Ascending aorta (tissue), 2 donors: Measurements from ENCODE around the gene TBC1D4. TPM values are rescaled to one million over a fixed set of nuclear protein-coding genes. Genes with fewer than 3 reads are reported as not detected.

Experiments used
- DNase-seq, 2 donors: peaks; one replicate each; pipeline ENCODE4 v3.0.0-alpha.2; 2019; ENCODE audit warnings: low spot score in 2 of 2
- H3K27ac ChIP-seq, 2 donors: fragments of 200-600 bp; sonication (generic); one replicate each; pipeline ENCODE4 v1.5.1; 2016 to 2017; ENCODE audit warnings: mild to moderate bottlenecking in 1 of 2
- H3K27me3 ChIP-seq: fragments of 200-600 bp; sonication (generic); one replicate; pipeline ENCODE4 v1.5.1; 2017
- H3K36me3 ChIP-seq, 2 donors: fragments of 200-600 bp; sonication (generic); one replicate each; pipeline ENCODE4 v1.5.1; 2016
- H3K4me1 ChIP-seq, 2 donors: fragments of 200-600 bp; sonication (generic); one replicate each; pipeline ENCODE4 v1.5.1; 2016 to 2017; ENCODE audit warnings: mild to moderate bottlenecking in 1 of 2
- H3K4me3 ChIP-seq, 2 donors: fragments of 200-600 bp; sonication (generic); one replicate each; pipeline ENCODE4 v1.5.1; 2016 to 2017; ENCODE audit warnings: mild to moderate bottlenecking in 1 of 2
- H3K9me3 ChIP-seq, 2 donors: fragments of 200-600 bp; sonication (generic); one replicate each; pipeline ENCODE4 v1.5.1; 2016
- CTCF ChIP-seq, 3 experiments: fragments of 200-600 bp in 2 of 3; fragments of 450-650 bp in 1 of 3; sonication (generic) in 2 of 3; IDR thresholded peaks; one replicate each; pipeline ENCODE4 v1.5.1; 2016 to 2019; ENCODE audit warnings: antibody characterized with exemption in 3 of 3, mild to moderate bottlenecking in 1 of 3, moderate library complexity in 1 of 3
- intact Hi-C: fragments of 100-400 bp; cut with DNase I; formaldehyde crosslinking; loops from one replicate; pipeline ENCODE4 v1.15.1; 2023
- total RNA-seq: library from RNA; depleted of rRNA; stranded (reverse); fragments of >200 nt; gene quantifications from one replicate; pipeline ENCODE4 v1.1.0, GENCODE V29; 2016

The TBC1D4 gene
- total RNA-seq, 1 donor from 2014 or later, result 9.5 TPM

DNA sequence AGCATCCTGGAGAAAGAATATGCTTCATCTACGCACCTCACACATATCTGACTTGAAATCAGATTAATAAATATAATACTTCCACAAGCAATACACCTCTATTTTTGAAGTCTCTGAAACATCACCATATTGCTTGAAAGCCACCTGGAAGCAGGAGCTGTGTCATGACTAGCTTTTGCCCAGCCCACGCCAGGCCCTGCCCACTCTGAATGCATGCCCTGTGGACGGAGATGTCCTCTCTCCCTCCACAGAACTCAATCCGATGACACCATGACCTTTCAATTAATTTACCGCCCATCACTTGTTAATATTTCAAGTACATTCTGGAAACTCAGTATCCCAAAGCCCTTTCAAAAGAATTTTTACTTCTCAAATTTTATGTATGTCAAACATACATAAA lies 108.0 kb downstream of the TBC1D4 start:
- no peak for TF ChIP-seq CTCF (IDR thresholded peaks at IDR 0.05)

GRCh38 chr13:75372923-75373841 lies 108.8 kb downstream of the TBC1D4 start:
- H3K27me3 ChIP-seq, result no peaks in the 10 kb centered on the region
- H3K4me3 ChIP-seq, result no peak overlapping the region
- no peak overlapping the region for H3K27ac ChIP-seq
- no peak for TF ChIP-seq CTCF (IDR thresholded peaks at IDR 0.05)
- no peaks in the 10 kb centered on the region for H3K4me1 ChIP-seq
- intact Hi-C loops, result loop anchor here (1.0 to 5.0 kb wide), 2 partner anchors 109 to 174 kb away; partner anchors contain the start of genes TBC1D4 and UCHL3
- no peaks in the 10 kb centered on the region for H3K36me3 ChIP-seq
- no peaks in the 10 kb centered on the region for H3K9me3 ChIP-seq
- DNase-seq, result no peak

More for the DNA sequence above, 108.0 kb downstream of the TBC1D4 start:
- Histone ChIP-seq H3K4me3 (no peak overlapping the region), H3K27me3 (no peaks in the 10 kb centered on the region), H3K36me3 (no peaks in the 10 kb centered on the region), H3K9me3 (no peaks in the 10 kb centered on the region), H3K4me1 (no peaks in the 10 kb centered on the region), H3K27ac (no peak overlapping the region)
- intact Hi-C loops, result loop anchor here (5.0 kb wide), 1 partner anchor 173 kb away; the partner anchor contains the start of gene UCHL3
- no peak for DNase-seq

GRCh38 chr13:75372517-75372916 lies 109.5 kb downstream of the TBC1D4 start:
- H3K4me1 ChIP-seq, result no peaks in the 10 kb centered on the region
- DNase-seq, result no peak
- H3K4me3 ChIP-seq, result no peak overlapping the region
- intact Hi-C loops, result loop anchor here (1.0 to 5.0 kb wide), 2 partner anchors 110 to 175 kb away; partner anchors contain the start of genes TBC1D4 and UCHL3
- no peaks in the 10 kb centered on the region for H3K9me3 ChIP-seq
- H3K27ac ChIP-seq, result no peak overlapping the region
- no peaks in the 10 kb centered on the region for H3K36me3 ChIP-seq
- H3K27me3 ChIP-seq, result no peaks in the 10 kb centered on the region
- TF ChIP-seq CTCF (IDR thresholded peaks at IDR 0.05), result peak; percentile 49 to 73 (median 72)

DNA sequence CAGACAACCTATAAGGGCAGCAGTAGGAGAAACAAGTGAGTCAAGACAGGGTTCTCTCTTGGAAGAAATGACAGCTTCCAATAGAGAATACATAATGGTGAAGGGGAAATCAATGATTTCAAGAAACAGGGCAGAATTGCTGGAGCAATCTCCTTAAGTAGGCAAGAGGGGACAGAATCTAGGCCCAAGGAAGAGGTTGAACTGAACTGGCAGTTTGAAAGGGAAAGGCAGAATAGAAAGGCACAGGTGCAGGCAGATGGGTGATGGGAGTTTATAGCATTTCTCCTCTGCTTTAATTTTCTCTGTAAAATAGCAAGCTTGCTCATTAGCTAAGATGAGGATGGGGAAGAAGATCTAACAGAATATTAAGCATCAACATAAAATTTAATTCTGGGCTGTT lies 110.8 kb downstream of the TBC1D4 start:
- no peaks in the 10 kb centered on the region for H3K4me1 ChIP-seq
- H3K9me3 ChIP-seq, result no peaks in the 10 kb centered on the region
- TF ChIP-seq CTCF (IDR thresholded peaks at IDR 0.05), result no peak
- no peak overlapping the region for H3K4me3 ChIP-seq
- H3K36me3 ChIP-seq, result no peaks in the 10 kb centered on the region
- no peaks in the 10 kb centered on the region for H3K27me3 ChIP-seq
- no peak overlapping the region for H3K27ac ChIP-seq
- DNase-seq, result no peak
- intact Hi-C loops, result loop anchor here (5.0 kb wide), 1 partner anchor 176 kb away; the partner anchor contains the start of gene UCHL3

- no peaks in the 10 kb centered on the region for H3K4me1 ChIP-seq
- no peak overlapping the region for H3K27ac ChIP-seq
- H3K4me3 ChIP-seq, result no peak overlapping the region
- no peak for DNase-seq
- no peaks in the 10 kb centered on the region for H3K27me3 ChIP-seq
- intact Hi-C loops, result loop anchor here (5.0 kb wide), 1 partner anchor 177 kb away; the partner anchor contains the start of gene UCHL3
- no peaks in the 10 kb centered on the region for H3K36me3 ChIP-seq
- no peak for TF ChIP-seq CTCF (IDR thresholded peaks at IDR 0.05)
- H3K9me3 ChIP-seq, result no peaks in the 10 kb centered on the region
These were observed 111.2 kb downstream of the TBC1D4 start for GRCh38 chr13:75370774-75371173.
